ENCODE data around the gene HSPG2.

The HSPG2 gene

GRCh38 chr1:21882721-21883415 lies 54.2 kb downstream of the HSPG2 start:
- Mint-ChIP-seq H3K27me3 (no peaks in the 10 kb centered on the region), H3K9me3 (no peaks in the 10 kb centered on the region), H3K27ac (no peak overlapping the region)

GRCh38 chr1:21881250-21881649 lies 55.9 kb downstream of the HSPG2 start:
- Mint-ChIP-seq H3K4me3 (no peak overlapping the region), H3K9me3 (no peaks in the 10 kb centered on the region), H3K27me3 (no peaks in the 10 kb centered on the region), H3K27ac (no peak overlapping the region), H3K36me3 (ENCODE audit: low read depth) (no peaks in the 10 kb centered on the region), H3K4me1 (no peaks in the 10 kb centered on the region)
- no peak for ATAC-seq
- no peak for DNase-seq

More at GRCh38 chr1:21882721-21883415, 54.2 kb downstream of the HSPG2 start:
- Mint-ChIP-seq H3K36me3 (ENCODE audit: low read depth) (no peaks in the 10 kb centered on the region), H3K4me3 (no peak overlapping the region), H3K4me1 (no peaks in the 10 kb centered on the region)
- DNase-seq (no peak), ATAC-seq (no peak)

GRCh38 chr1:21880619-21880970 lies 56.5 kb downstream of the HSPG2 start:
- no peaks in the 10 kb centered on the region for H3K9me3 Mint-ChIP-seq
- no peaks in the 10 kb centered on the region for H3K4me1 Mint-ChIP-seq
- H3K27me3 Mint-ChIP-seq: no peaks in the 10 kb centered on the region
- no peaks in the 10 kb centered on the region for H3K36me3 Mint-ChIP-seq (ENCODE audit: low read depth)
- no peak overlapping the region for H3K4me3 Mint-ChIP-seq
- no peak overlapping the region for H3K27ac Mint-ChIP-seq
- ATAC-seq (no peak), DNase-seq (no peak)

DNA sequence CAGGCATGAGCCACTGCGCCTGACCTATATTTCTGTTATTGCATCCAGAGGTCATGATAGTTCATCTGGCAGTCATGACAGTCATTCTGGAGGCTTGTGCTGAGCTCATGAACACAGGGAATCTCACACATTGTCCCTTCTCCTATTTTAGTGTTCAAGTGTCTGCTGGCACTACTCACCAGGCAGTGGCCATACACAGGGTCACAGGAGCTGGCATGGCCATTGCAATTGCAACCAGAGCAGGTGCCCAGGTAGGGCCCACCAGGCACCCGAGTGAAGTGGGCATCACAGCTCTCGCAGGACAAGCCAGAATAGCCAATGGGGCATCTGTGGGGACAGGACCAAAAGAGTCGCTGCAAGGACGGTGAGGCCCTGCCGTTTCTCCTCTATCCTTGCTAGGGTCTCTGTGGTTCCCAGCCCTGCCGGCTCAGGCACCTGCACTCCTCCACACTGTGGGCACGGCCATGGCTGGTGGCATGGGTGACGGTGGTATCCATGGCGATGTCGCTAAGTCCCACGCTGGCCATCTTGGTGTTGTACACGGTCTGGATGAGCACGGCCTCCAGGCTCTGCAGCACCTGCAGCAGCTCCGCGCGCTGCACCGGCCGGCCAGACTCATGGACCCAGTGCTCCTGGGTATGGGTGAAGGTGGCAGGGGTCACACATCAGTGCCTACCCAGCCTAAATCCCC lies 57.0 kb downstream of the HSPG2 start:
- DNase-seq: no peak
- no peaks in the 10 kb centered on the region for H3K36me3 Mint-ChIP-seq (ENCODE audit: low read depth)
- H3K27me3 Mint-ChIP-seq: no peaks in the 10 kb centered on the region
- no peaks in the 10 kb centered on the region for H3K9me3 Mint-ChIP-seq
- no peak overlapping the region for H3K4me3 Mint-ChIP-seq
- ATAC-seq: no peak
- H3K4me1 Mint-ChIP-seq: no peaks in the 10 kb centered on the region
- no peak overlapping the region for H3K27ac Mint-ChIP-seq

- Mint-ChIP-seq H3K27ac (no peak overlapping the region), H3K4me1 (no peaks in the 10 kb centered on the region), H3K36me3 (ENCODE audit: low read depth) (no peaks in the 10 kb centered on the region), H3K27me3 (no peaks in the 10 kb centered on the region), H3K4me3 (no peak overlapping the region), H3K9me3 (no peaks in the 10 kb centered on the region)
- DNase-seq (no peak), ATAC-seq (no peak)
Observed at GRCh38 chr1:21878840-21879478, 58.2 kb downstream of the HSPG2 start.

DNA sequence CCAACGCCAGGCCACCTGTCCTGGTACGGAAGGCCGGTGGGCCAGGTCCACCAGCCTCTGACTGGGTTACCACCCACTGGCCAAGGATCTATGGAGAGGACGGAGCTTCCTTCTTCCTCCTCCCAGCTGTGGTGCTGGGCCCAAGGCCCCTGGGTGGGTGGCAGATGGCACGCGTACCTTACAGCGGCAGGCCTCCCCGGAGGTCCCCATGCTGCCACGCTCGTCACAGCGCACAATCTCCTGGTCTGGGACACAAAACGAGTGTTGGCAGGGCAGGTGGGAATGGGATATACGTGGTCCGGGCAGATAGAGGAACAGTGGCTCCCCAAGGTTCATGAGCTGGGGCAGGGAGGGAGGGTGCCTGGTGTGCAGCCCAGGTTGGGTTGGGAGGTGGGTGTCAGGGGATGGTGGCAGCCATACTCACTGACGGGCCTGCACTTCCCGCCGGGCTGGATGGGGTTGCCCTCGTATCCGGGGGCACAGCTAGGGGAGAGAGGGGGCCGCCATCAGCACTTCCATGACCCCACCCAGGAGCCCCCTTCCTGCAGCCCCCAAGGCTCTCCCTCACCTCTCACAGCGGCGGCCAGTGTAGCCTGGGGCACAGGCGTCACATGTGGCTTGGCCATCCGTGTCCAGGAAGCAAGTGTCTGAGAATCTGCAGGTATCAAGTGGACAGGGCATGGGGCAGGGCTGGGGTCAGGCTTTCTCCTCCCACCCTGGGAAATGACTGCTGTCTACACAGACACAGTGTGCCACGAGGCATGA lies 58.9 kb downstream of the HSPG2 start:
- Mint-ChIP-seq H3K4me3 (no peak overlapping the region), H3K27me3 (no peaks in the 10 kb centered on the region), H3K4me1 (no peaks in the 10 kb centered on the region), H3K9me3 (no peaks in the 10 kb centered on the region), H3K36me3 (ENCODE audit: low read depth) (no peaks in the 10 kb centered on the region), H3K27ac (no peak overlapping the region)
- DNase-seq (no peak), ATAC-seq (no peak)

DNA sequence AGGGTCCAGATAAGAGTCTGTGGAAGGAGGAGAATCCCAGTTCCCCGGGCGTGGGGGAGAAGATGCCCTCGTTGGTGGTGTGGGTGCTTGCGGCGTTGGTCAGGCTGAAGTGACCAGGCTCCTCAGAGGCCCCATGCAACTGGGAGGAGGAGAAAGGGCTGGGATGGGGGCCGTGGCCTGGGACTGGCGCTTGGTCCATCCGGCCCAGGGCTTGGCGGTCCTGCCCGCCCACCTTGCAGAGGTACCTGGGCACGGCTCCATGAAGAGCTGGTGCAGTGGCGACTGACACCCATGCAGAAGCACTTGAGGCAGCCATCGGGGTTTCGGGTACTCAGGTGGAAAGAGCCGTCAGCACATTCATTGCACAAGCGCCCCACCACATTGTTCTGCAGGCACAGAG lies 60.8 kb downstream of the HSPG2 start:
- Mint-ChIP-seq H3K27ac (no peak overlapping the region), H3K9me3 (no peaks in the 10 kb centered on the region), H3K4me1 (no peaks in the 10 kb centered on the region), H3K36me3 (ENCODE audit: low read depth) (no peaks in the 10 kb centered on the region), H3K27me3 (no peaks in the 10 kb centered on the region), H3K4me3 (no peak overlapping the region)
- no peak for ATAC-seq
- no peak for DNase-seq

- Mint-ChIP-seq H3K36me3 (ENCODE audit: low read depth) (no peaks in the 10 kb centered on the region), H3K27ac (no peak overlapping the region), H3K9me3 (no peaks in the 10 kb centered on the region), H3K4me3 (no peak overlapping the region), H3K27me3 (no peaks in the 10 kb centered on the region), H3K4me1 (no peaks in the 10 kb centered on the region)
- ATAC-seq (peak; percentile 9), DNase-seq (no peak)
Observed at GRCh38 chr1:21875621-21876063, 61.5 kb downstream of the HSPG2 start.

DNA sequence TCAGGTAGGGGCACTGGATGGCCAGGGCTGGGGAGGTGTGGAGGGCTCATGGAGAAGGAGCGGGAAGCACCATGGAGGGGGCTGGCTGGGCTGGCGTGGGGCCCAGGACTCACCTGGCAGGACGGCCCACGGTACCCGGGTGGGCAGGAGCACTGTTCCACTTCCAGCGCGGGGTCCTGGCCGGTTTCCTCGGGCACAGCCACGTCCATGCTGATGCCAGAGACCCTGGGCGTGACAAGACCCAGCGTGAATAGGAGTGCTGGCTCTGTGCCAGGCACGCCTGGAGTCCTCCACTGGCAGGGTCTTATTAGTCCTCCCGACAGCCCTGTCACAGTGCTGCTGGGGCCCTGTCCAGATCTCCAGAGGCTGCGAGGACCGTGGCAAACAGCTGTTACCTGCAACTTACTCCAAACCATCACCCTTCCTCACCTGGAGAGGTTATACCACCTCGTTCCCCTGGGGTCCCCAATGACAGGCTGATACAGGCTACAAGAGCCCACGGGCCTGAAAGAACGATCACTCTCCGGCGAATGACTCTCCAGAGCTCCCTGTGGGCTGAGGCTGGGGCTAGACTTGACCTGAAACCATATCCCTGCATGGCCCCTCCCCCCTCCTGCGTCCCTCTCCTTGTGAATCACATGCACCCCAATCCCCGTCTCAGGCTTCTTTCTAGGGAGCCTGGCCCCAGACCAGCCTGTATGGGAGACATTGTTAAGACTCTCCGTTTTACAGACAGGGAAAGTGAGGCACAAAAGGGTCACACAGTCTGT lies 62.1 kb downstream of the HSPG2 start:
- DNase-seq (no peak), ATAC-seq (no peak)
- no peak overlapping the region for H3K4me3 Mint-ChIP-seq
- no peaks in the 10 kb centered on the region for H3K4me1 Mint-ChIP-seq
- H3K27me3 Mint-ChIP-seq: no peaks in the 10 kb centered on the region
- no peak overlapping the region for H3K27ac Mint-ChIP-seq
- no peaks in the 10 kb centered on the region for H3K9me3 Mint-ChIP-seq
- no peaks in the 10 kb centered on the region for H3K36me3 Mint-ChIP-seq (ENCODE audit: low read depth)

DNA sequence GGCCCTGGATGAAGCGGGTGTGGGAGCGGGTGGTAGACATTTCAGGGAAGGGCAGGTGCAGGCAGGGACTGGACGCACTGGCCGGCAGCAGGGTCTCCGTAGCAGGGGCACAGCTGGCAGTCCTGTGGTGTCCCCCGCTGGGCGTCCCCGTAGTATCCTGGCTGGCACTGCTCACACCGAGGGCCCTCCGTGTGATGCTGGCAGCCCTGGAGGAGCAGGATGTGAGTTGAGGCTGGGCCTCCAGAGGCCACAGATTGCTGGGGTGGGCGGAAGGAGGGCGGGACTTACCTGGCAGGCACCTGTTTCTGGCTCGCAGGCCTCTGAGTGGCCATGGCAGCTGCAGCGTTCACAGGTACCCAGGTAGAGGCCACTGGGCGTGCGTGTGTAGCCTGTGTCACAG lies 62.8 kb downstream of the HSPG2 start:
- no peak overlapping the region for H3K27ac Mint-ChIP-seq
- no peak for ATAC-seq
- no peaks in the 10 kb centered on the region for H3K4me1 Mint-ChIP-seq

DNA sequence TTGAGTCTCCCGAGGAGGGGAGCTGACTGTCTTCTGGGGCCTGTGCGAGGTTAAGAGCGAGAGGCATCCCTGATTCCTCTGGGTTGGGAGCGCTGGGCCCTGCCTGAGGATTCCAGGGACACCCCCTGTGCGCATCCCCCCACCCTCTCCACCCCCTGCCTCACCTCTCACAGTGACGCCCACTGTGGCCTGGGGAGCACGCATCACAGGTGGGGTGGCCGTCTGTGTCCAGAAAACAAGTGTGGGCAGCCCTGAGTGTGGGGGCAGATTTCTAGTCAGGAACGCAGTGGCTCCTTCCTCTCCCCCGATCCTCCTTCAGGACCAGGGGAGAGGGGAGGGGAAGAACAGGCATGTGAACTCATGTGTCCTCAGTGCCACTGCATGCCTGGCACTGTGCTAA lies 63.3 kb downstream of the HSPG2 start:
- ATAC-seq (no peak), DNase-seq (no peak)
- Mint-ChIP-seq H3K4me1 (no peaks in the 10 kb centered on the region), H3K27ac (no peak overlapping the region), H3K36me3 (ENCODE audit: low read depth) (no peaks in the 10 kb centered on the region), H3K9me3 (no peaks in the 10 kb centered on the region), H3K27me3 (no peaks in the 10 kb centered on the region), H3K4me3 (no peak overlapping the region)

More for the DNA sequence above, 62.8 kb downstream of the HSPG2 start:
- H3K27me3 Mint-ChIP-seq: no peaks in the 10 kb centered on the region
- H3K36me3 Mint-ChIP-seq (ENCODE audit: low read depth): no peaks in the 10 kb centered on the region
- H3K9me3 Mint-ChIP-seq: no peaks in the 10 kb centered on the region
- DNase-seq: no peak
- H3K4me3 Mint-ChIP-seq: no peak overlapping the region

DNA sequence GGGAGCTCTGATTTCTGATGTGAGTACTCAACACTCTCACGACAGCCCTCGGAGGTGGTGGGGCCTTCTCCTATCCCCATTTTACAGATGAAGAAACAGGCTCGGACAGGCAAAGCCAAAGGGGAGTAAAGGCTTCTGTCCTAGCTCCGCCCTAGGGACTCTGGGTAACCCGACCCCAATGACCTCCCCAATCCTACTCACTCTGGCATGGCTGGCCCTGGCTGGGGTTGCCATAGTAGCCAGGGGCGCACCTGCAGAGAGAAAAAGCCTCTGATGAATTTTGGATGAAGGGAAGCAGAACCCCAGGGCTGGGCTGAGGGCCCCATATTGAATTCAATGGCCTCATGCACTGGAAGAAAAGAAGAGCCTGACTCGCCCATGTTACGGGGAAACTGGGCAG lies 63.9 kb downstream of the HSPG2 start:
- no peaks in the 10 kb centered on the region for H3K9me3 Mint-ChIP-seq
- DNase-seq (no peak), ATAC-seq (no peak)
- H3K27ac Mint-ChIP-seq: no peak overlapping the region
- no peaks in the 10 kb centered on the region for H3K36me3 Mint-ChIP-seq (ENCODE audit: low read depth)
- no peaks in the 10 kb centered on the region for H3K4me1 Mint-ChIP-seq
- H3K27me3 Mint-ChIP-seq: no peaks in the 10 kb centered on the region
- H3K4me3 Mint-ChIP-seq: no peak overlapping the region

DNA sequence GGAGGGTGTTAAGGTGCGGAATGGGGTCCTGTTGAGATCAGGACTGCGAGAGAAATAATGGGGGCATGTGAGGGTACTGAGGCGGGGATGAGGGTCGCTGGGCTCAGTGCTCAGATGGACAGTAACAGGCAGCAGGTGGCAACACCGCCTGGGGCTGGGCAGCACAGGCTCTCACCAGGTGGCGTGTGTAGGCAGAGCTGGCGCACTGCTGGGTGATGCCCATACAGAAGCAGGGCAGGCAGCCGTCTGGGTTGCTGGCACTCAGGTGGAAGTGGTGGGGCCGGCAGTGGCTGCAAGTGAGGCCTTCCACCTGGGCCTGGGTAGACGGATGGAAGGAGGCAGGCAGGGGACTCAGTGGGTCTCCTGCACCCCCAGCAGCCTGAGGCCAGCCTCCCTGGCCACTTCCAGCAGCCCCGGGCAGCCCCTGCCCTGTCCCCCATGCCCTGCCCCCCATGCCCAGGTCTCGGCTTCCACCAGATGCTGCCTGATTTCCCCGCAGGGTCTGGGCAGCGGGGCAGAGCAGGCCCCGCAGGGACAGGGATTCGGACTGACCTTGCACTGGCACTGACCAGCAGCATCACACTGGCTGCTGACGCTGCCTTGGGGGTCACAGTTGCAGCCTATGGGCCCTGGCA lies 64.5 kb downstream of the HSPG2 start:
- H3K36me3 Mint-ChIP-seq (ENCODE audit: low read depth): no peaks in the 10 kb centered on the region
- no peaks in the 10 kb centered on the region for H3K27me3 Mint-ChIP-seq
- no peak overlapping the region for H3K27ac Mint-ChIP-seq
- no peaks in the 10 kb centered on the region for H3K9me3 Mint-ChIP-seq
- H3K4me3 Mint-ChIP-seq: no peak overlapping the region
- H3K4me1 Mint-ChIP-seq: no peaks in the 10 kb centered on the region
- no peak for ATAC-seq
- DNase-seq: no peak

DNA sequence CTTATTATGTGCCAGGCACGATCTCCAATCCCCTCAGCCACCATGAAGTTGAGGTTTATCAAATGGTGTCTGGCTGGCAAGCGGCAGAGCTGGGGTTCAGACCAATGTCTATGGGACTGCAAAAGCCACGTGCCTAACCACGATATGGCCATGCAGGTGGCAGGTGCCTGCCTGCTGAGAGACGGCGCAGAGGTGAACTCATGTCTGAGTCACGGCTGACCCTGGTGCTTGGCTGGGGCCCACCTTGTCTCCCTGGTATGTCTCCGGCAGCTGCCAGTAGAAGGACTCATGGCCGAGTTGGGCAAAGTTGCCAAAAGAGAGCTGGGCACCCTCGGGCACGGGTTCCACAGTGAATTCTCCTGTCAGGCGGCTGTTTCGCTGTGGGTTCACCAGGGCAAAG lies 65.2 kb downstream of the HSPG2 start:
- Mint-ChIP-seq H3K4me1 (no peaks in the 10 kb centered on the region), H3K36me3 (ENCODE audit: low read depth) (no peaks in the 10 kb centered on the region), H3K27me3 (no peaks in the 10 kb centered on the region), H3K27ac (no peak overlapping the region), H3K4me3 (no peak overlapping the region), H3K9me3 (no peaks in the 10 kb centered on the region)
- ATAC-seq (no peak), DNase-seq (no peak)
